ENCODE results near the gene ATP6V1C2. TPM values are rescaled to one million over a fixed set of nuclear protein-coding genes. Genes with fewer than 3 reads are reported as not detected.

The ATP6V1C2 gene, protein sequence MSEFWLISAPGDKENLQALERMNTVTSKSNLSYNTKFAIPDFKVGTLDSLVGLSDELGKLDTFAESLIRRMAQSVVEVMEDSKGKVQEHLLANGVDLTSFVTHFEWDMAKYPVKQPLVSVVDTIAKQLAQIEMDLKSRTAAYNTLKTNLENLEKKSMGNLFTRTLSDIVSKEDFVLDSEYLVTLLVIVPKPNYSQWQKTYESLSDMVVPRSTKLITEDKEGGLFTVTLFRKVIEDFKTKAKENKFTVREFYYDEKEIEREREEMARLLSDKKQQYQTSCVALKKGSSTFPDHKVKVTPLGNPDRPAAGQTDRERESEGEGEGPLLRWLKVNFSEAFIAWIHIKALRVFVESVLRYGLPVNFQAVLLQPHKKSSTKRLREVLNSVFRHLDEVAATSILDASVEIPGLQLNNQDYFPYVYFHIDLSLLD
- 0.99 TPM for polyA plus RNA-seq (2013, experiment 1 of 2; ENCODE audit: insufficient read length)
- polyA plus RNA-seq (2013, experiment 2 of 2; ENCODE audit: insufficient read length) = 1.1 TPM

DNA sequence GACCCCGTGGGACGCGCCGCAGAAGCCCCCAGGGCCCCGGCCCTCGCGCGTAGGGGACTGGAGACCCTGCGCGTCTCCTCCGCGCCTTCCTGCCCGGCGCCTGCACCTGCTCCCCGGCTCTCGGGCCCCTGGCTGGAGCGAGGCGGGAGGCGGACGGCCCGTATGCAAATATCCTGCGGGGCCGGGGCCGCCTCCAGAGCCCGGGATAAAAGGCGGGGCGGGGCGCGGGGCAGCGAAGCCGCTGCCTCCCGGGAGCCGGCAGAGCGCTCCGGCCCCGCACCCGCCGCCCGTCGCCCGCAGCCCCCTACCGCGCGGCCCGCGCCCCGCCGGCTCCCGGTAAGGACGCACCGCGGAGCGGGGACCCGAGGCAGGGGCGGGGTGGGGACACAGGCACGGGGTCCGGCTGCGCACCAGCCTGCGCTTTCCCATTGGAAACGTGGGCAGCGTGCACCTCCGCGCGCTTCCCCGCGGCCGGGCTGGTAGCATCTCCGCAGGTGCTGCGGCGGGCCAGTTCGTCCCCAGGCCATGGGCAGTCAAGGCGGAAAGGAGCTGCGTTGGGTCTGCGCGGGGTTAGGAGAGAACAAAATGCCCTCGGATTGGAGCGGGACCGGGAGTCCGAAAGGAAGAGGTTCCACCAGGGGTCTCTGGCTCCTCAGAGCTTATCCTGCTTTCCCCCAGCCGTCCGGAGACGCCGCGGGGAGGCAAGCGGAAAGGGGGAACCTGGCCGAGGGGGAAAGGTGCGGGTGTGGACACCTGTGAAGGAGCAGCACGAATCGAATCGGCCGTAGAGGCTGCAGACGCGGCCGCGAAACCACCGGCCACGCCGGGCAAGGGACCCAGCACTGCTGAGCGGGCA is at the start of gene ATP6V1C2:
ATP6V1C2 (plus strand) TSS at position 235 of the 856 bp plus-strand sequence. CDS start 1,220 bp downstream, outside the sequence.
- DNase-seq = no peak

DNA sequence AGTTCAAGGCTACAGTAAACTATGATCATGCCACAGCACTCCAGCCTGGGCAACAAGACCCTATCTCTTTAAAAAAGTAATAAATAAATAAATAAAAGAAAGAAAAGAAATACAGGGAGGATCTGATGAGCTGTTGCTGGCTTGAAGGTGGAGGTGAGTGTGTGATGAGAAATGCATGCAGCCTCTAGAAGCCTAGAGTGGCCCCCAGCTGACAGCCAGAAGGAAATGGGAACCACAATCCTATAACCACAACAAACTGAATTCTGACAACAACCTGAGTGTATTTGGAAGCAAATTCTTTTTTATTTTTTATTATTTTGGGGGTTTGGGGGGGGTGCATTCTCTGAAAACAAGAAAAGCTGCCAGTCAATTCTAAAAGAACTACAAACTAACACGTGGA is 46.3 kb upstream of the ATP6V1C2 start:
- DNase-seq = no peak

DNA sequence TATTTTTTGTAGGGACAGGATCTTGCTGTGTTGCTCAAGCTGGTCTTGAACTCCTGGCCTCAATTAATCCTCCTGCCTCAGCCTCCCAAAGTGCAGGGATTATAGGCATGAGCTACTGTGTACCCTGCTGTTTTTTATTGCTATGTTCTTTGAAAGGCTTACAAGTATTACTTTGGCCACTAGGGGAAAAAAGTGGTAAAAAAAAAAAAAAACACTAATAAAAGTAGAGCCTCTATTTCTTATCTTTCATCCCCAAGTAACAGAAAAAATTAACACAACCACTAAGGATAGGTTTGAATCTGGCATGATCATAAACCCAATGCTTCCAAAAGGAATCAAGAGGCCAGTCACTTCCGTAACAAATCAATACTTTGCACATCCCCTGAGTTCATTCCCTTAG is 43.2 kb upstream of the ATP6V1C2 start:
- DNase-seq = no peak

DNA sequence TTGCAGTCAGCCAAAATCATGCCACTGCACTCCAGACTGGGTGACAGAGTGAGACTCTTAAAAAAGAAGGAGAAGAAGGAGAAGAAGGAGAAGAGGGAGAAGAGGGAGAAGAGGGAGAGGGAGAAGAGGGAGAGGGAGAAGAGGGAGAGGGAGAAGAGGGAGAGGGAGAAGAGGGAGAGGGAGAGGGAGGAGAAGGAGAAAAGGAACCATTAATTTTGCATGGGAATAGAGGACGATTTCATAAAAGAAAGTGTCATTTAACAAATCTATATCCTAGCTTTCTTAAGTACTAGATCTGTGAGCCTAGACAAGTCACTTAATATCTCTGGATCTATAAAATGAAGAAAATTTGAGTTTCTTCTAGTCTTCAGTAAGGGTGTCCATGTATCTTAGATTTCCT is 41.2 kb upstream of the ATP6V1C2 start:
- no peak for DNase-seq

DNA sequence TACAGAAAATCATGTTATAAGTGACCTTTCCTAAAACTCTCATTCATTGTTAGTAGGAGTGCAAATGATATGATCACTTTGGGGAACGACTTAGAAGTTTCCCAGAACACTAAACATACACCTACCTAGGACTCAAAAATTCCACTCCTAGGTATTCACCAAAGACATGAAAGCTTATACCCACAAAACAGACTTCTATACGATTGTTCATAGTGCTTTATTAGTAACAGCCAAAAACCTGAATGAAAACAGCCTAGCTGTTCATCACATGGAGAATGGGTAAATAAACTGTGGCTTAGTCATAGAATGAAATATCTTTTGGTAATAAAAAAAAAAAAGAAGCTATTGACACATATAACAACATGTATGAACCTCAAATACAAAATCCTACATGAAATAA is 40.5 kb upstream of the ATP6V1C2 start:
- DNase-seq = no peak

DNA sequence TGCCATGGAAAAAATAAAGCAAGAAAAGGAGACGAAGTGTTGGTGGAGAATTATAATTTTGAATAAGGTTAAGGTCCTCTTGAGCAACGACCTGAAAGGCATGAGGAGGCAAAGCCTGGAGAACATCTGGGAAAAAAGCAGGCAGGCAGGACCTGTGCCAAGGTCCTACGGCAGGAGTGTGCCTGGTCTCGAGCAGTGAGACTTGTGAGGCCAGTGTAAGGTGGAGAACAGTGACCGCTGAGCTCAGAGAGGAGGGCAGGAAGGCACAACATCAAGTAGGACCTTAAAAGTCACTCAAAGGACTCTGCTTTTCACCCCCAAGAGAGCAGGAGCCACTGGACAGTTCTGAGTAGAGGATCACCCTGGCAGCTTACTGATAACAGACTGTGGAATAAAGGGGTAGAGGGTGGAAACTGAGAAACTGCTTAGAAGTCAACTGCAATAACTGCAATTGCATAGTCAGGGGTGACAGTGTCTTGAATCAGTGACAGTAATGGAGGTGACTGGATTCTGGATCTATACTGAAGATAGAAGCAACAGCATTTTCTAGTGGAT is 35.2 kb upstream of the ATP6V1C2 start:
- DNase-seq = no peak

DNA sequence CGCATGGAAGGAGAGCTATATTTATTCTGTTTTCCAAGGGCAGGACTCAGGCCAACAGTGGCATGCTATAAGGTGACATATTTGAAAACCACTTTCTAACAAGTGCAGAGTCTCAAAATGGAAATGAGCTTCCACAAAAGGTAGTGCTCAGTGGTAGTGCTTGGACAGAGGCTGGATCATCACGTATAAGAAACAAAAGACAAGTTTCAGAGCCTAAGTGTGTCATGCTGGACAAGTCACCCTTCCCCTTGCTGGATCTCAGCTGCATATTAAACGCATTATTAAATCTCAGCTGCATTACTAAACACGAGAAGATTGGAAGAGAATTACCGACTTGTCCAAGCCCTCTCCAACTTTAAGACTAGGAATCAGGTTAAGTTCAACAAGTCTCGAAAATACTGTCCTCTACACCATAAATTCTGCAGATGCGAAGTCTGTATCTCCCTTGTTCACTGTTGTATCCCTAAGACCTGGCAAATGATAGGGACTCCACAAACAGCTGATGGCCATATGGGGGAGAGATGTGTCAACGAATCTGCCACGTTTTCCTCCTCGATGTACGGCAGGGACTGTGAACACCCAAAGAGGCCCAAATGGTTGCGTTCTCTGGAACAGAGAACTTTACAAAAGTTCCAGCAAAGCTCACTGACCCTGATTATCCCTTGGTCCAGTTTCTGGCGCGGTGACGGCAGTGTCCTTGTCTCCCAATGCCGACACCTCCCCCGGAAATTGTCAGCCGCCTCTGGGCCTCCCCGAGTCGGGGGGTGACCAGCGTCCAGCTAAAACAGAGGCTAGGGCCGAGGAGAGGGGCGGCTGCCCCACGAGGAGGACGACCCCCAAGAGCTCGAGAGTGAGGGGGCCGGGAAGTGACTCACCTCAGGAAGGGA is 32.3 kb upstream of the ATP6V1C2 start:
- peak; percentile 2 for DNase-seq

DNA sequence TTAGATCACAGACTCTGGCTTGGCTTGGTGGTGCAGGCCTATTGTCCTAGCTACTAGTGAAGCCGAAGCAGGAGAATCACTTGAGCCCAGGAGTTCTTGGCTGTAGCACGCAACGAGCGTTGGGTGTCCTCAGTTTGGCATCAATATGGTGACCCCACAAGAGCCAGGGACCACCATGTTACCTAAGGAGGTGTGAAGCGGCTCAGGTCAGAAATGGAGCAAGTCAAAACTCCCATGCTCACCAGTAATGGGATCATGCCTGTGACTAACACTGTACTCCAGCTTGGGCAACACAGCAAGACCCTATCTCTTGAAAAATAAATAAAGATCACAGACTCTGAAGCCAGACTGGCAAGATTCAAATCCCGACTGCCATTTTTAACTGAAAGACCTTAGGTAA is 29.9 kb upstream of the ATP6V1C2 start:
- DNase-seq = no peak

DNA sequence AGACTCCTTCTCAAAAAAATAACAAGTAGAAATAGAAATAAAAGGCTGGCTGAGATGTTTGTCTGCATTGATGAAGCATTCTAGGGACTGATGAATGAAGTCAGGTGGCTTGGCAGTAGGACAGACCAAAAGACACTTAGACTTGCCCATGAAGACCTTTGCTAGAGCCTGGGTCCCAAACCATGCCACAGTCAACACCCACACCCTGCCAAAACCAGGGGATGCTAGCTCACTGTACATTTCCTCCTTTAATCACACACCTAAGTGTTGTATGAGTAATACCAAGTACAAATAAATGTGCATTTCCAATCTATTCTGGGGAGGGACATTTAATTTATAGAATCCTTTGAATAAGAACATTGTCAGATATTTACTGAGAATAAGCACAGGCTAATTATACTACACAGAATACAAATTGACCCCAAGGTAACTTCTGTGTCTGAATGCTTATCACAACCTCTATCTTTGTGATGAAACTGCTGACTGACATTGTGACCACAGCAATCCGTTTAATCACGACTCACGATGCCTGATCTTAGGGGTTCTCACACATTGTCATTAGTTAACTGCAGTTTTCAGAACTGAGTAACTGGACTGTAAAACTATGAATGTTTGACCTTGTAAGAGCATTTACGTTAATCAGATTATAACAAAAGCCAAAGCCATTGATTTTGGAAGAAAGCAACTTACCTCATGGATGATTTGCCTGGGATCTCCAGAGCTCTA is 21.2 kb upstream of the ATP6V1C2 start:
- peak; percentile 2 for DNase-seq

DNA sequence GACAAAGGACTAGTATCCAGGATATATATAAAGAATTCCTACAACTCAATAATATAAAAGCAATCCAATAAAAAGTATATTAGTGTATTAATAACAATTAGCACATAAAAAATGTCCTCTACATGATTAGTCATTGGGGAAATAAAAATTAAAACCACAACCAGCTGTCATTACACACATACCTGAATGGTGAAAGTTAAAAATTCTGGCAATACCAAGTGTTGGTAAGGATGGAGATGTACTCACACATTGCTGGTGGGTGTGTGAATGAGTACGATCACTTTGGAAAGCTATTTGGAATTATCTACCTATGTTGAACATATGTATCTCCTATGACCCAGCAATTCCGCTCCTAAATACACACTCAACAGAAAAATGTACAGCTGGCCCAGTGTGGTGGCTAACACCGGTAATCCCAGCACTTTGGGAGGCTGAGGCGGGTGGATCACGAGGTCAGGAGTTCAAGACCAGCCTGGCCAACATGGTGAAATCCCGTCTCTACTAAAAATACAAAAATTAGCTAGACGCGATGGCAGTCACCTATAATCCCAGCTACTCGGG is 17.3 kb upstream of the ATP6V1C2 start:
- DNase-seq = no peak

DNA sequence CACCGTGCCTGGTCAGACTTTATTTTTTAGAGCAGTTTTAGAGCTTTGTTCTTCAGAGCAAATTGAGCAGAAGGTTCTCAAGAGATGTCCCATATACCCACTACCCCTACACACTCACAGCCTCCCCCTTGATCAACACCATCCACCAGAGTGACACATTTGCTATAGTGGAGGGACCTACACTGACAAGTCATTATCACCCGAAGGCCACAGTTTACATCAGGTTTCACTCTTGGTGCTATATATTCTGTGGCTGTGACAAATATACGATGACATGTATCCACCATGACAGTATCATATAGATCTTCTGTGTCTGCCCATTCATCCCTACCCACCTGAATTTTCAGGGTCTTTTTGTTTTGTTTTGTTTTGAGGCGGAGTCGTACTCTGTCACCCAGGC is 15.4 kb upstream of the ATP6V1C2 start:
- DNase-seq = no peak

DNA sequence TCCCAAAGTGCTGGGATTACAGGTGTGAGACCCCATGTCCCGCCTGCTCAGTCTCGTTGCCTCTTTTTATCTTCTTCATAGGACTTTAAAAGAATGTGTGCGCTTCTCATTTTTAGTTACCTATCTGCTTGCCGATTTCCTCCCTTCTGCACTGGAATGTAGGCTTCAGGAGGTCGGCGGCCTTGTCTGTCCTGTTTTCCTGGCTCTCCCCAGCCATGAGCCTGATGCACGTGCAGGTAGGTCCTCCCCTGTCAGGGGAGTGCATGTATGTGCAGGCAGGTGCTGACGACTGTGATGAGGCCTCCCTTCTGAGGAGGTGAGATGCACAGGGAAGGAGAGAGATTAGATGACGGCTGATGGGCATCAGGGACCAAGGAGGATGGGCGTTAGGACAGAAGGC is 13.6 kb upstream of the ATP6V1C2 start:
- no peak for DNase-seq

DNA sequence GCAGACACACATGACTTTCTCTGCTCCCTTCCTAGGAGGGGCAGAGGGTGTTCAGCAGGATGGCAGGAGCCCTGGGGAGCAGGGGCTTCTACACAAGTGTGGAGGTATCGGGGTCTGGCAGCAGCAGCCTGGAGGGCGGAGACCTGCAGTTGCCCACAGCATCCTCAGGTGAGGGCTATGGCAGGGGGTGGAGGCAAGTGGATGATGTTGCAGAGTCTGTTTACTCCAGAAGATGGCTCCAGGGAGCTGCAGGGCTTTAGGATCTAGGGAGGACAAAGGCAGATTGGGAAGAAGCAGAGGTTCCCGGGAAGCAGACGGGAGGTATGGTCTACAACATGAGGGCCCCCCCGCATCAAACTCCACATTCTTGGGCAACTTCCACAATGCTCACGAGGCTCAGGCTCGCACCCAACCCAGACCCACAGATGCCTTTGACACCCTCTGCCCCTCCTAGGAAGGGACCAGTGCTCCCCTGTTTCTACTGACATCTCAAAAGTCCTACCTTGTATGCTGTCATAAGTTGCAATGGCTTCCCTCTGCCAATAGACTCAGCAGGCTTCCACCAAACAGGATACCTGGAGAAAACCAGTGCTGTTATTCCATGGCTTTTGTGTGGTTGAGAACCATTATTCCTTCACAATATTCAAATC is 12.0 kb upstream of the ATP6V1C2 start:
- DNase-seq = no peak

DNA sequence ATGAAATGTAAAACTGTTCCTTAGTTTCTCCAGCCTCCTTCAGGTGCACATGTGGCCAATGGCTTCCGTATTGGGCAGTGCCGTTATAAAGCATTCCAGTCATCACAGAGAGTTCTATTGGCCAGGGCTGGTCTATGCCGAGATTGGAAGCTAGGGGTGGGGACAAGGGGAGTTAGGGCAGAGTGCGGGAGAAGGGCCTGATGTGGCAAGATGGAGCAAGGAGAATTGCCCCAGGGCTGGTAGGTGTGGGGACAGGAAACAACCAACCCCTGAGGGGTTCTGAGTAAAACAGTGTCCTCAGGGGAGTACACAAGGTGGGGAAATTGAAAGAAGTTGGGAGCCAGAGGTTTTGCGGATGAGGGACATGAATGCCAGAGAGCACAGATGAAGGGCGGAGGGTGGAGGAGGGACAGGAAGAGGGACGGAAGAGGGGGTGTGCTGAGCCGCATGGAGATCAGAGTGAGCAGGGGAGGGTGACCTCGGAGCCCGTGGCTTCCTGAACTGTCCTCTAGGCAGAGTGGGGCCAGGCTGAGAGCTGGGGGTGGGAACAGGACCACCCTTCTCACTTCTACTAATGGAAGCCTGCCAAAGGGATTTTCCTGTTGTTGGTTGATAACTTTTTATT is 9.1 kb upstream of the ATP6V1C2 start:
- no peak for DNase-seq

DNA sequence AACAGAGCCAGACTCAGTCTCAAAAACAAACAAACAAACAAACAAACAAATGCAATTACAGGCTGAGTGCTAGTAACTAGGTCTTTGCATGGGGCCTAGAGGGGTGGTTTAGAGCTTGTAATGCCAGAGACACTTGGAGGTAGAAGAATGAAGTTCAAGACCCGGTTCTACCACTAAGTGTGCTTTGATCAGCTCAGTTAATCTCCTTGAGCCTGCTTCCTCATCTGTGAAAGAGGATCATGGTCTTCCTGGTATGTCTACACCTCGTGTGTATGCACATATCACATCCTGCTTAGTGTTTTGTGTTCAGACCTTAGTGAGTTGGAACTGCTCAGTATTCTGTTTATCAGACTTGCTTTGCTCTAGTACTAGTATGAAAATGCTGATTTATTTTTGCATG is 4.8 kb upstream of the ATP6V1C2 start:
- DNase-seq = no peak

DNA sequence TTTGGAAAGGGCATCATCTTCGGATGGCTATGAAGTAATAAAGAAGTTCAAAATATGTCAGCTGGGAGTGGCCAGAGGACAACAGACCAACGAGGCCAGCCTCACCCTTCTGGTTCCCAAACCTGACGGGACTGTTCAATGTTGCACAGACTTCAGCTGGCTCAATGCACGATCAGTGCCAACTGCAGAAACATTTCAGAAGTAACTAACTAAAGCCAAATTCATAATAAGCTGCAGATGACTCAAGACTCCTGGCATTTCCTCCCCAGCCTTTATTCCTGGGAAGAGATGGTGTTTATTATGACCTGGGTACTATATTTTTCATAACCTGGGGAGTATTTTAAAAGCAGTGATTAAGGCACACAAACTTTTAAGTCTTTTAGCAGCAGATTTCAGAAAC is 3.8 kb upstream of the ATP6V1C2 start:
- peak; percentile 48 for DNase-seq

DNA sequence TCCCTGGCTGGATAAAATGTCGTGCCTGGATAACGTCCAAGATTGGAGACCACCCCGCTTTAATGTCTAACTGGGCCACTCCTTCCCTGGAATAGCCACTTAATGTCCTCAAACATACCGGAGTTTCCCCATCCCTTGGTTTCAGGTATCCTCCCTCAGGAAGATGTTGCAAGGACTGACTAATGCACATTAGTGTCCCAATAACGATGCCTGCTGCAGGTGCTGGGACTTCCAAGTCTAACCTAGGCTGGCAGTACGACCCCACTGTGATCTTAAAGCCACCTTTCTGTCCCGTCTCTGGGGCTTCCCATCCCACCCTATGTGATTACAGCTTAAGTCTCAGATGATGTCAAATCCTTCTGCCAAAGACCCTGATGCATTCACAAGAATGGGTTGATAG is 1.1 kb upstream of the ATP6V1C2 start:
- DNase-seq = no peak

DNA sequence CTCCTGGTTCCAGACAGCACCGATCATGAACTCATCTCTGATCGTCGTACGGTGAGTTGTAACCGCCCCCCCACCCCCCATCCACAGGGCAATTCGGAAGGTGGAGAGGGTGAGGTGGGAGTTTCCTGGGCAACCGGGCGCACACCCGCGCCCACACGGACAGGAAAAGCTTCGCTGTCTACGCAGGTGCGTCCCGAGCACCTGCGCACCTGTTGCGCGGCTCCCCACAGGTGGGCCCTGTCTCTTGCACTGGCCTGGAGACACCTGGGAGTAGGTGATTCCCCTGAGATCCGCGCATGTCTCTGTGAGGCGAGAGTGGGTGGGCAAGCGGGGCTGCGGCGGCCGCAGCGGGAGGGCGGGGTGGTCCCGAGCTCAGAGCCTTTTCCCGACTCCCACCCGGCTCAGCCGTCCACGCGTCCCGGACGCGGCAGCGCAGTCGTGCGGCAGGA is 459 bp upstream of the ATP6V1C2 start:
- DNase-seq = no peak

DNA sequence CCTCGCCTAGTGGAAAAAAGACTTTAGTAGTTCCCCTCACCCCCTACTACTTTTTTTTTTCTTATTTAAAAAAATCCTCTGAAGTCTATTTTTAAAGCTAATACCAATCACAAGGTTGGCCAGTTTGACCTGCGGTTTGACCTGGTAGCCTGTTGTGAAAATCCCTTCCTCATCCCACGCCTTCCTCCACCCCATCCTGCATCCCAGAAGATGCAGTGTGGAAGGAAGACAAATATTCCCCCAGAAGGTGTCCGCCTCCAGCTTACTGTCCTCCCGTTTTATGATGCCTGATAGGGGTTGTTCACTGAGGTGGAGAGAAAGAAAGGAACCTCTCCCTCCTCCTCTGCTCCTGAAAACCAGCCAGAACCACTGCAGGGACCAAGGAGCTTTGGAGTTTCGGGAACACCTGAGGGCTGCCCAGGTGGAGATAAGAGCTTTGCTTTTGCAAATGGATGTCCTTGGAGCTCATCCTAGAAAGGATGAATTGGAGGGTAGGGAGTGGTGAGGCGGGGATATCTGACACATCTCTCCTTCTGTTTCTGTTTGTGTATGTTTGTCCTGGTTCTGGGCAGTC is 909 bp downstream of the ATP6V1C2 start:
- DNase-seq = no peak

Data from fibroblast of skin of abdomen (primary cell).